HCT116 (cell line): ENCODE results near the gene CLEC4F.

Experiments
- CTCF ChIP-seq, 3 experiments: fragments of 200-600 bp in 1 of 3; sonication (generic) in 1 of 3; IDR thresholded peaks in 2 of 3; conservative IDR thresholded peaks in 1 of 3; 2 replicates each; pipeline ENCODE4 v1.5.1; 2012 to 2017; ENCODE audit warnings: low read depth in 2 of 3, low read length in 2 of 3, antibody characterized with exemption in 1 of 3, borderline replicate concordance in 1 of 3, control low read depth in 1 of 3, mild to moderate bottlenecking in 1 of 3, mixed read lengths in 1 of 3, mixed run types in 1 of 3, moderate library complexity in 1 of 3; ENCODE audit not compliant: insufficient read depth in 1 of 3
- EZH2 ChIP-seq: fragments of 200-600 bp; sonication (generic); IDR thresholded peaks from 2 replicates; pipeline ENCODE4 v1.6.1; 2017; ENCODE audit warnings: antibody characterized with exemption, mixed run types
- EZH2phosphoT487 ChIP-seq: fragments of 200-600 bp; IDR thresholded peaks from 2 replicates; pipeline ENCODE4 v1.6.1; 2018; ENCODE audit warnings: antibody characterized with exemption, borderline replicate concordance
- FOSL1 ChIP-seq: IDR thresholded peaks from 2 replicates; pipeline ENCODE4 v1.6.1; 2012; ENCODE audit warnings: low read depth
- POLR2A ChIP-seq: IDR thresholded peaks from 2 replicates; pipeline ENCODE4 v1.7.0; 2011; ENCODE audit warnings: borderline replicate concordance; ENCODE audit not compliant: insufficient read depth, insufficient read length; ENCODE audit errors: extremely low read depth
- POLR2AphosphoS5 ChIP-seq: IDR thresholded peaks from 2 replicates; pipeline ENCODE4 v1.6.1; 2011; ENCODE audit warnings: mild to moderate bottlenecking, low read depth, low read length, moderate library complexity
- RAD21 ChIP-seq: IDR thresholded peaks from 2 replicates; pipeline ENCODE4 v1.6.1; 2012; ENCODE audit warnings: low read depth, mild to moderate bottlenecking
- SIN3A ChIP-seq: IDR thresholded peaks from 2 replicates; pipeline ENCODE4 v1.6.1; 2012; ENCODE audit warnings: low read depth
- TCF7L2 ChIP-seq: IDR thresholded peaks from 2 replicates; pipeline ENCODE4 v1.7.0; 2011; ENCODE audit warnings: borderline replicate concordance, inconsistent platforms; ENCODE audit not compliant: insufficient read depth, insufficient read length; ENCODE audit errors: extremely low read depth
- YY1 ChIP-seq: IDR thresholded peaks from 2 replicates; pipeline ENCODE4 v1.6.1; 2011; ENCODE audit warnings: low read length, low read depth, moderate library complexity, mild to moderate bottlenecking; ENCODE audit not compliant: insufficient replicate concordance; ENCODE audit errors: extremely low read depth
- ZBTB33 ChIP-seq: IDR thresholded peaks from 2 replicates; pipeline ENCODE4 v1.6.1; 2011; ENCODE audit warnings: mild to moderate bottlenecking, low read length, moderate library complexity; ENCODE audit not compliant: insufficient replicate concordance; ENCODE audit errors: extremely low read depth
- ZNF274 ChIP-seq: fragments of 200-500 bp; sonication (Bioruptor generic); IDR thresholded peaks from 2 replicates; pipeline ENCODE4 v1.6.1; 2014; ENCODE audit warnings: mild to moderate bottlenecking, low read depth, low read length, inconsistent platforms

- TF ChIP-seq FOSL1 (no peak), POLR2A (no peak), CTCF (IDR thresholded peaks at IDR 0.05 in 2 of 3, conservative IDR thresholded peaks at IDR 0.05 in 1 of 3; ENCODE audit: borderline replicate concordance in 1 of 3, insufficient read depth in 1 of 3, low read depth in 2 of 3, low read length in 2 of 3) (no peak), EZH2 (no peak), SIN3A (no peak), EZH2phosphoT487 (no peak), POLR2AphosphoS5 (no peak), ZBTB33 (no peak), YY1 (no peak), RAD21 (no peak), ZNF274 (no peak), TCF7L2 (no peak)
Measured at GRCh38 chr2:70842401-70842800, 22.0 kb upstream of the CLEC4F start.
